Activated naive CD4-positive, alpha-beta T cell treated with anti-CD3 and anti-CD28 coated beads, Interleukin-2, amount 50 U/mL, for 24 hours (primary cell): ENCODE data around the gene CACNG4.

Experiments used
- H3K27ac Mint-ChIP-seq: one replicate; pipeline ENCODE4 v1.8.0; 2021; ENCODE audit warnings: mild to moderate bottlenecking, mixed read lengths
- H3K27me3 Mint-ChIP-seq: one replicate; pipeline ENCODE4 v1.8.0; 2021; ENCODE audit warnings: mixed read lengths
- H3K36me3 Mint-ChIP-seq: one replicate; pipeline ENCODE4 v1.8.0; 2021; ENCODE audit warnings: mixed read lengths
- H3K4me1 Mint-ChIP-seq: one replicate; pipeline ENCODE4 v1.8.0; 2021; ENCODE audit warnings: mixed read lengths
- H3K4me3 Mint-ChIP-seq: one replicate; pipeline ENCODE4 v1.8.0; 2021; ENCODE audit warnings: mild to moderate bottlenecking, mixed read lengths
- H3K9me3 Mint-ChIP-seq: one replicate; pipeline ENCODE4 v1.8.0; 2021; ENCODE audit warnings: mixed read lengths

Gene CACNG4

DNA sequence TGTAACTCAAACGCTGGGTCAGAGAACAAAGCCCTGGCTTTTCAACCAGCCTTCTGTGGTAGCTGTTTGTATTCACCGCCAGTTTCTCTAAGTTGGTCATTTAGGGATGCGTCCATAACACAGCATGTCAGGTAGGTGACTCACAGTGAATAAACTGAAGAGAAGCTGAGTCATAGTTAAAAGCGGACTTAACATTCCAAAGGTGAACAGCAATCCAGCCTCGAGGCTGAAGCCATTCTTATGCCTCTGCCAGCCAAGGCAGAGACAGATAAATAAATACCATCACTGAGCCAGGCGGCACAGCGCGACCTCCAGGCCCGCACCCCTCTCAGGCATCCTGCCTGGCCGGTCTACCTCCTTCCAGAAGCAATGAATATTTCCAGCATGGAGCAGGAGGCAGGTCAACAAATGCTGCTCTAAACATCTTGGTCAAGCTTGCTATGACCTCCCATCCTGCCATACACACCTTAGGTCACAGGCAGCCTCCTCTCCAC lies 12.4 kb upstream of the CACNG4 start:
- no peak overlapping the region for H3K4me3 Mint-ChIP-seq
- H3K36me3 Mint-ChIP-seq: no peaks in the 10 kb centered on the region
- H3K4me1 Mint-ChIP-seq: no peaks in the 10 kb centered on the region
- H3K27ac Mint-ChIP-seq: no peak overlapping the region
- no peaks in the 10 kb centered on the region for H3K27me3 Mint-ChIP-seq
- no peaks in the 10 kb centered on the region for H3K9me3 Mint-ChIP-seq

DNA sequence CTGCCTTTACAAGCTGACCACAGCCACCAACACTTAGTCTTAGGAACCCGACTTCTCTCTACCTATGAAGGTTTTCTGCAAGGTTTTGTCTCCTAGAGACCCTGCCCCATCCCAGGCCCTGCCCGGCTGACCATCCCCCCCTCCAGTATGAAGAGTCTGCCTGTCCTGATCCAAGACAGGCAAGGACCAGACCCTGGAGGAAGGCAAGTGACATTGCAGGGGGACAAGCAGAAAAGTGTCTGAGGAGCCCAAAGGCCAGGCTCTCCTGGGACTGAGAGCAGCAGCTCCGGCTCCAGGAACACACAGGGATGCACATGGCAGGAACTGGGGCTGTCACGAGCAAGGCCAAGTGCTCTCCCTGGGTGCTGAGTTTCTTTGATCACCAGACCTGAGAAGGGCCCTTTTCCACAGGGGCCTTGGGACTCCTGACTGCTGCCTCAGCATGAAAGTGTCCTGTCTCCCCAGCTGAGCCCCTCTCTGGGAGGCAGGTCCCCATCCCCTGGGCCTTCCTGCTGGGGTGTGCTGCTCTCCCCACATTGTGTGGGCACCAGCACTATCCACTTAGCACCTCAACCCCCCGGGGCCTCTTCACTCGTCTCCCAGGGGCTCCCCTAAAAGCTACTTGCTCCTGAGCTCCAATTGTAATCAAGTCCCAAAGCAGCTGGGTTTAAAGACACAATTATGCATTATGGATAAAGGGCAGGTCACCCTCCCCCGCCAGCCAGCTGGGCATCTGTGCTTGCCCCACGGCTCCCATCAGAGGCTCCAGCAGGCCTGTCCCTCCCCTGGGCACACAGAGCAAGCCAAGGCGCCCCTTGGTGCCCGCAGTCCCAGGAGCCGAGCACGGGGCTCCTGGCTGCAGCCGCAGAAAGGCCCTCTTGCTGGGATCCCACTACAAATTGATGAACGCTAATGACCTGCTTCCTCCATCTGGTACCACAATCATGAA lies 11.6 kb upstream of the CACNG4 start:
- Mint-ChIP-seq H3K27ac (no peak overlapping the region), H3K27me3 (no peaks in the 10 kb centered on the region), H3K4me1 (no peaks in the 10 kb centered on the region), H3K36me3 (no peaks in the 10 kb centered on the region), H3K4me3 (no peak overlapping the region), H3K9me3 (no peaks in the 10 kb centered on the region)

DNA sequence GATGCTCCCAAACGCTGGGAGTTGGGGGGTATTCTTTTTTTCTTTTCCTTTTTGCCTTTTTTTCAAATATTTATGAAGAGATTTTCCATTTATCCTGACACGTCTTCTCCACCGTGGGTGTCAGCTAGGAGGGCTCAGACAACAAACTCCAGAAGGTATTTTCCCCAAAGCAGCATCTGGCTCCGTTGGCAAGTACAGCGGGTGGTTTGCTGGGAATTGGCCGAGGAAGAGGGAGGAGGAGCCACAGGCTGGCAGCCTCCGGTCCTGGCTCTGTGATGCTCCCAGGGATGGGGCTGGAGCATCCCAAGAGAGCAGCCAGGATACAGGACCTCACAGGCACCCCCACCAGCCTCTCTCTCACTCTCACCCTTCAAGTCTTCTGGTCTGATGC lies 10.9 kb upstream of the CACNG4 start:
- no peak overlapping the region for H3K4me3 Mint-ChIP-seq
- no peaks in the 10 kb centered on the region for H3K9me3 Mint-ChIP-seq
- no peak overlapping the region for H3K27ac Mint-ChIP-seq
- no peaks in the 10 kb centered on the region for H3K27me3 Mint-ChIP-seq
- H3K4me1 Mint-ChIP-seq: no peaks in the 10 kb centered on the region
- H3K36me3 Mint-ChIP-seq: no peaks in the 10 kb centered on the region

DNA sequence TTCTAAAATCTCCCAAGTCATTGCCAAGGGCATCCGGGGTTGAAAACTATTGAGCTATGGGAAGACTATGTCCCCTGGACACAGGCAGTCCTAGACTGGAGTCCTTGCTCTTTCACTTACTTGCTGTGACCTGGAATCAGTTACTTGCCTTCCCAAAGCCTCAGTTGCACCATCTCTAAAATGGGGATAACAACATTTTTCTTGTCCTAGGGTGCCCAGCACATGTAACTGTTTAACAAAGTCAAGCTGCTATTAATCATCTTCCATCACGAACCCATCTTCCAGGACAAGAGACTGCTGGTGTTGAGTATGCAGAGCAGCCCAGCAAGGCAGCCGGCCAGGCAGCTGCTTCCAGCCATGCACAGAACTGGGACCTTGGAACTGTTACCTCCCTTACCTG lies 9.9 kb upstream of the CACNG4 start:
- Mint-ChIP-seq H3K36me3 (no peaks in the 10 kb centered on the region), H3K27ac (no peak overlapping the region), H3K4me3 (no peak overlapping the region), H3K9me3 (no peaks in the 10 kb centered on the region), H3K27me3 (no peaks in the 10 kb centered on the region), H3K4me1 (no peaks in the 10 kb centered on the region)

DNA sequence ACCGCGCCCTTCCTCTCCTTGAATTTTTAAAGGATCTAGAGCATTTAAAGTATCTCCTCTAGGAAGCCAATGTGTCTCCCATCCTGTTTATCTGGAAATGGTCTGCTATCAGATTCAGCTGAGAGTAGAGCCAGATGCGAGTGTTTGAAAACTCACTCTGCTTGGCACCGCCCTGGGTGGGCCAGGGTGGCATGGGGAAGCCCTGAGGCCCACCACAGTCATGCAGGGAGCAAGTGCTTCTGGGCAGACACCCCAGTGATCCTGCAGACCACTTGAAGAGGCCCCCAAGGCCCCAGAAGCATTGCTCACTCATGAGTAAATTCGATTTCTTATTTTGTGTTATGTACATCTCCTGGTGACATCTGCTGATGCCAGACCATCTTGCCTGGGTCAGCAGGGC lies 8.7 kb upstream of the CACNG4 start:
- Mint-ChIP-seq H3K27ac (no peak overlapping the region), H3K4me1 (no peaks in the 10 kb centered on the region), H3K36me3 (no peaks in the 10 kb centered on the region), H3K27me3 (no peaks in the 10 kb centered on the region), H3K9me3 (no peaks in the 10 kb centered on the region), H3K4me3 (no peak overlapping the region)

DNA sequence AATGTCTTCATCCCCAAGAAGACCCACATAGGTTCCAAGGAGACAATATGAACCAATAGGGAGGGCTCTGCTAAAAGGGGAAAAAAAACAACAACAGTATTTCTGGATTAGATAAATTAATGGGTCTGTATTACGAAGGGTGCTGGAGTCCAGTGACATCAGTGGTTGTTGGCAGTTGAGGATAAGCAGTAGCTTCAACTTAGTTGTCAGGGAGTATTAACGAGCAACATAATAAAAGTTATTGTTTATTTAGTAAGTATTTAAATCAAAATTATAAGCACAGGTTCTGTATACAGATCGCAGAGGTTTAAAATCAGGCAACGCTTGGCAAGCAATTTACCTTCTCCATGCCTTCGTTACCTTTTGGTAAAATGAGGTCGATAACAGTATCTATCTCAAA lies 7.6 kb upstream of the CACNG4 start:
- Mint-ChIP-seq H3K27ac (no peak overlapping the region), H3K27me3 (no peaks in the 10 kb centered on the region), H3K9me3 (no peaks in the 10 kb centered on the region), H3K36me3 (no peaks in the 10 kb centered on the region), H3K4me1 (no peaks in the 10 kb centered on the region), H3K4me3 (no peak overlapping the region)

DNA sequence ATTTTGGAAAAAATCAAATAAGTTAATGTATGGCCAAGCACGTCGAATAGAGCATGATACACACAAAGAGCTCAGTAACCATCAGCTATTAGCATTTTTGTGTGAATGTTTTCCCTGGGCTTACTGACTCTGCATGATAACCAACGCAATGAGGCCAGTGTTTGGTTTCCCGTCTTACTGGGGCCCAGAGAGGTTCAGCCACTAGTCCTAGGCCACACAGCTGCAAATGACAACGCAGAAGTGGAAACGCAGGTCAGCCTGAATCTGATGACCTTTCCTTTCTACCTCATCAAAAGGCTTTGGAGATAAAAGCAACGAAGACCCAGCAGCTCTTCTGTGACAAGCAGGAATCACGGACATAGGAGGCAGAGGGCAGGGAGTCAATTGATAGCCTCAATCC lies 7.2 kb upstream of the CACNG4 start:
- Mint-ChIP-seq H3K27me3 (peaks cover 3% of the 10 kb centered on the region), H3K36me3 (no peaks in the 10 kb centered on the region), H3K9me3 (no peaks in the 10 kb centered on the region), H3K27ac (no peak overlapping the region), H3K4me1 (no peaks in the 10 kb centered on the region), H3K4me3 (no peak overlapping the region)

DNA sequence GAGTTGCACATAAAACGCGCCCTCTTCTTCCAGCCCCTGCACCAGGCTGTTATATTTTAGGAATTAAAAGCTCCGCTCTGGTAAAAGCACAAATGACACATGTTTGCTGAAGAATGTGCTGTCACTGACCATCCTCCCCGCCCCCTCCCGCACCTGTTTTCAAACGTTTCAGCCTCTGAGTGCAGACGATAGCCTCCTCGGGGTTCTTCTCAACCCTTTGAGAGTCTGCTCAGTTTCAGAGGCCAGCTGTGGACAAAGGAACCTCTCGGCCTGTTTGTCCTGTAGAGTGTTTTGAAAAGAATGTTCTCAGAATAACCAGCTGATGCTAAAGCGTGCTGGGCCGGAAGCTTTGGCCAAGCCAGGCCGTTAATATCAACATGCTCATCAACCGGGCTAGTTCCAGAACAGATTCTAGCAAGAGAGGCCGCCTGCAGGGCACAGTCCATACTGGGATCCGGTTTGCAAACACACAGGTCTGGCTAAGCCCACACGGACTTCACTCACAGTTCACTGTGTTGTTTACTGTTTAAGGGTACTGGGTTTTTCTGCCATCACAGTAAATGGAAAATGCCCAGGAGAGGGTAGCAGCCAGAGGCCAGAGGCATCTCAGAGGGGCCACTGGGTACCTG lies 6.4 kb upstream of the CACNG4 start:
- Mint-ChIP-seq H3K4me3 (no peak overlapping the region), H3K27ac (no peak overlapping the region), H3K36me3 (no peaks in the 10 kb centered on the region), H3K4me1 (no peaks in the 10 kb centered on the region), H3K9me3 (no peaks in the 10 kb centered on the region), H3K27me3 (peaks cover 10% of the 10 kb centered on the region)

DNA sequence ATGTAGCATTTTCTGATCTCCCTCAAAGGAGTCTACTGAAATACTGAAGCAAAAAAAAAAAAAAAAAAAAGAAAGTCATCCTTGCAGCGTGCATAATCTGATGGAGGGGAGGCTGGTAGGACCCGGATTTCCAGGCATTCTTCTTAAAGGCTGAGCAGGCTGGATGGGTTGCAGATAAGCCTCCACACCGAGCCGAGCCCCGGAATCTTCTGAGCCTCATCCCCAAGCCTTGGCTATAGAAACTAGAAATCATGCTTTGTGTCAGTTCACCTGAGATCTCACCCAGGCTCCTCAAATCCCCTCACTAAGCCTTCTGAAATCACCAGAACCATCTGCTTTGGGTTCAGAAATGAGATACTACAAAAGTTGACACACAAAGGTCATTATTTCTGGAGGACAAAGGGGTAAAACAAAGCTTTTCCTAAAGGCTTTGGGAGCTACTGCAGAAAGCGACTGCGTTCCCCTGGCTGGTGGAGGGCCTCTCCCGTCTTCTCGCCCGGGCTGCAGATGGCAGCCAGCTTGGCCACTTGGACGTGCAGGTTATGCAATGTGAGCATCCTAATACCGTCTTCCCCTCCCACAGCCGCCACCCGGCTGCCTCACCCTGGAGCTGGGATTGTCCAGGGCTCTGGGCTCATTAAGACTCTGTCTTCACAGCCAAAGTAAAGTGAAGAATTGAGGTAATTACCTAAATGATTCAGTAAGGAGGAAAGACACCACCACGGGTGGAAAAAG lies 4.7 kb upstream of the CACNG4 start:
- H3K27ac Mint-ChIP-seq: no peak overlapping the region
- no peak overlapping the region for H3K4me3 Mint-ChIP-seq
- H3K9me3 Mint-ChIP-seq: no peaks in the 10 kb centered on the region
- H3K27me3 Mint-ChIP-seq: peaks cover 20% of the 10 kb centered on the region
- peaks cover 3% of the 10 kb centered on the region for H3K4me1 Mint-ChIP-seq
- H3K36me3 Mint-ChIP-seq: no peaks in the 10 kb centered on the region

DNA sequence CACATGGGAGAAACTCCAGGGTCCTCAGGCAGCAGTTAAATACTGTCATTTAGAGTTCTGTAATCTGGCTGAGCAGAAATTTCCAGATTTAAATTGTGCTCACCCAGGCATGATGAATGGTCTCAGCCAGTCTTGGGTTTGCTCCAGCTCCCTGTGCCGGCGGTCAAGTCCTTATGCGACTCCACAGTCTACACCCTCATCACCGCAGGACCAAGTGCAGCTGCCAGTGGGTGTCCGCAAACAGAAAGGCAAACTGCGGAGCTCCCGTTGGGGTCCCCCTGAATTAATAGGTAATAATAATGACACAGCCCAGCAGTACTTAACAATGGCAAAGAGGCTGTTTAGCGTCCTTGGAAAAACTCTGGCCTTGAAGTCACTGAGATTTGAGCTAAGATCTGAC lies 3.9 kb upstream of the CACNG4 start:
- H3K36me3 Mint-ChIP-seq: no peaks in the 10 kb centered on the region
- no peak overlapping the region for H3K27ac Mint-ChIP-seq
- peaks cover 20% of the 10 kb centered on the region for H3K27me3 Mint-ChIP-seq
- H3K4me3 Mint-ChIP-seq: no peak overlapping the region
- H3K9me3 Mint-ChIP-seq: no peaks in the 10 kb centered on the region
- H3K4me1 Mint-ChIP-seq: peaks cover 3% of the 10 kb centered on the region

DNA sequence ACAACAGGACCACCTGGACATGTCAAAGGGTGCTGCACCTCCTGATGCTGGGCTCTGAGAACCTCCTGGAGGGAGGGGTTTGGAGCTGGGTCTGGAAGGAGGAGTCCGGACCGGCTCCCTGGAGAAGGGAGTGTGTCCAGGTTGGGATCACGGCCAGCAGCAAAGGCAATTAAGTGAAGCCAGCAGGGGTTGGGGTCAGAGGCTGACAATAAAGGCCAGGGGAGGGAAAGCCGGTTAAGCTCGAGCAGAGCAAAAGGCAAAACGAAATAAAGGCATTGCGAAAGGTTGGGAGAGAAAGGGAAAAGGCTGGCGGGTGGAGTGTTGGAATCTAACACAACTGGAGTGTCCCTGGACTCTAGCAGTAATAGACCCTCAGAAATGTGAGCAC lies 992 bp upstream of the CACNG4 start:
- Mint-ChIP-seq H3K4me3 (peak overlapping the region; percentile 67), H3K27me3 (peaks cover 40% of the 10 kb centered on the region), H3K9me3 (no peaks in the 10 kb centered on the region), H3K27ac (no peak overlapping the region), H3K4me1 (peaks cover 11% of the 10 kb centered on the region), H3K36me3 (no peaks in the 10 kb centered on the region)

DNA sequence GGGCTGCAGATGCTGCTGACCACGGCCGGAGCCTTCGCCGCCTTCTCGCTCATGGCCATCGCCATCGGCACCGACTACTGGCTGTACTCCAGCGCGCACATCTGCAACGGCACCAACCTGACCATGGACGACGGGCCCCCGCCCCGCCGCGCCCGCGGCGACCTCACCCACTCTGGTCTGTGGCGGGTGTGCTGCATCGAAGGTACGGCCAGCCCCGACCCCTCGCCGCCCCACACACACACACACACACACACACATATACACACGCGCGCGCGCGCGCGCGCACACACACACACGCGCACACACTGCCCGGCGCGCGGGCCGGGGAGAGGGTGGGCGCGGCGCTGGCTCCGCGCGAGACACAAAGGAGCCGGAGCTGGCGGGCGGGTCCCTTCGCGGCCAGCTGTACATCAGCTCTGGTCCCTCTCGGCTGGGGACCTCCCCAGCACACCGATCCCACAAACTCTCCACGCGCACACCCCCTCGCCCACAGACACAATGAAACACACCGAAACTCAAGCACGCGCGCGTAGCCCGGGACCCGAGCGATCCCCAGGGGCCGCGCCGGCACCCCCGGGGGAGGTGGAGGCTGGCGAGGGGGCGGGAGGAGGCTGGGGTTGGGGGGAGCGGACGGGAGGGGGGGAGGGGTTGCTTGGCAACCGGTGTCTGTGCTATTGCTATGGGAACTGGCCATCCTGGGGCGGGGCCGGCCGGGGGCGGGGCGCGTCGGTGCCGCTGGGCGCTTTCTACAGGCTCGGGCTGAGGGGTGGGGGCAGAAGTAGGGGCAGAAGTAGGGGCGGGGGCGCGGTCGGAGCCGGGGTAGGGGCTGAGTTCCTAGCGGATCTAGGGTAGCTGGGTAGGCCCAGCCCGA lies 658 bp downstream of the CACNG4 start:
- H3K36me3 Mint-ChIP-seq: no peaks in the 10 kb centered on the region
- no peak overlapping the region for H3K27ac Mint-ChIP-seq
- H3K4me3 Mint-ChIP-seq: peak overlapping the region; percentile 81
- peaks cover 52% of the 10 kb centered on the region for H3K27me3 Mint-ChIP-seq
- H3K4me1 Mint-ChIP-seq: peaks cover 11% of the 10 kb centered on the region
- no peaks in the 10 kb centered on the region for H3K9me3 Mint-ChIP-seq

DNA sequence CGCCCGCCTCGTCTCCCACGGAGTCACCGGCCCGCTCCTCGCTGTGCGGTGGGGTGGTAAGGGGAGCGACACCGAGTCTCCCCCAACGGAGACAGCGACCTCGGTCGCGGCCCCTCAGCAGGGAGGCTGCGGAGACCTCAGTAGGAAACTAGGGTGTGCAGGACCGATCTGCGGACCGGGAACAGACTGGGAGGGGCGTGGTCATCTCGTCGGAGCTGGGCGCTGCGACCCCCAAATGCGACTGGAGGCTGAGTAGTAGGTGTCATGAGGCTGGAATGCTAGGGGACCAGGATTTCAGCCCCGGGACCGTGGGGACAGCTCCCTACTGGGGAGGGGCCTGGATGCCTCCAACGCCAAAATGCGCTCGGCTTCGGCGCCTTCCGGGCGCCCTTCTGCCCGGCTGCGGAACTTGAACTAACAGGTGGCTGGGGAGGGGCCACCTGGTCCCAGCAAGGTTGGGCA lies 1.3 kb downstream of the CACNG4 start:
- Mint-ChIP-seq H3K27me3 (peaks cover 58% of the 10 kb centered on the region), H3K27ac (no peak overlapping the region), H3K4me1 (peaks cover 11% of the 10 kb centered on the region), H3K9me3 (no peaks in the 10 kb centered on the region), H3K4me3 (peak overlapping the region; percentile 81), H3K36me3 (no peaks in the 10 kb centered on the region)

DNA sequence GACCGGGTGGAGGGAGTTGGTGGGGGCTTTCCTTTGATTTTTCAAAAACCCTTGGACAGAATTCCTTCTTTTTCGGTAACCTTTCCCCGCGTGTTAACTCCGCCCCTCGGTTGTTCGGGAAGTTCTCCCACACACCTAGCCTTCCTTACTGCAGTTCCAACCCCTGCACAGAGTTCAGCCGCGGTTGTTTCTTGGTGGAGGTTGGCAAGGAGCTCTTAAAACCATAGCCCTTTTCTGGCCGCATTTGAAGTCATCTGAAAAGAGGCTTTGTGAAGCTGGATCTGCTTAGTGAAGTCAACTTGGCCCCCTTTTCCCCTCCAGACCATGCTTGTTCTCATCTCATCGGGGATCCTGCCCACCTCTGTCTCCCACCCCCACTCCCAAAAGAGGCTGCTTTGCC lies 1.8 kb downstream of the CACNG4 start:
- H3K4me3 Mint-ChIP-seq: peak overlapping the region; percentile 81
- no peaks in the 10 kb centered on the region for H3K36me3 Mint-ChIP-seq
- H3K4me1 Mint-ChIP-seq: peaks cover 11% of the 10 kb centered on the region
- H3K9me3 Mint-ChIP-seq: no peaks in the 10 kb centered on the region
- H3K27me3 Mint-ChIP-seq: peaks cover 58% of the 10 kb centered on the region
- H3K27ac Mint-ChIP-seq: no peak overlapping the region
